Lower lobe of right lung (tissue), 2 donors: ENCODE measurements around the gene UBE2I. TPM values are rescaled to one million over a fixed set of nuclear protein-coding genes. Genes with fewer than 3 reads are reported as not detected.
A peak's percentile ranks its signal among the peaks of the same experiment; 100 is the strongest.

ENCODE experiments used
- ATAC-seq, 2 donors: fragments of 200-7000 bp; cut with Tn5 transposase; one replicate each; pipeline ENCODE4 v1.9.1; 2020 to 2022; ENCODE audit warnings: mild to moderate bottlenecking in 2 of 2, moderate library complexity in 2 of 2
- DNase-seq: peaks from one replicate; pipeline ENCODE4 v3.0.0-alpha.2; 2020
- H3K27ac ChIP-seq: fragments of 200-600 bp; one replicate; pipeline ENCODE4 v1.8.0; 2022
- H3K27me3 ChIP-seq: fragments of 200-600 bp; one replicate; pipeline ENCODE4 v1.8.0; 2022; ENCODE audit warnings: low read depth
- H3K36me3 ChIP-seq: fragments of 200-600 bp; one replicate; pipeline ENCODE4 v1.8.0; 2022; ENCODE audit warnings: mild to moderate bottlenecking
- H3K4me1 ChIP-seq: fragments of 200-600 bp; one replicate; pipeline ENCODE4 v1.8.0; 2022
- H3K4me3 ChIP-seq: fragments of 200-600 bp; one replicate; pipeline ENCODE4 v1.8.0; 2022; ENCODE audit warnings: mild to moderate bottlenecking
- H3K9me3 ChIP-seq: fragments of 200-600 bp; one replicate; pipeline ENCODE4 v1.8.0; 2022
- CTCF ChIP-seq: fragments of 200-600 bp; IDR thresholded peaks from one replicate; pipeline ENCODE4 v1.8.0; 2022; ENCODE audit warnings: antibody characterized with exemption, mild to moderate bottlenecking
- intact Hi-C: fragments of 100-400 bp; cut with DNase I; formaldehyde crosslinking; loops from one replicate; pipeline ENCODE4 v1.11.0; 2022
- long read RNA-seq: library from polyadenylated mRNA; unstranded; transcript quantifications from one replicate; pipeline ENCODE4 v2.0.0, GENCODE V29; 2021
- total RNA-seq: library from RNA; stranded (reverse); fragmentation: NEBNext Ultra II Directional; extraction: Animal tissue kit (Norgen Biotek cat#: 25700); gene quantifications from one replicate; pipeline ENCODE4 v1.2.1, GENCODE V29; 2021
- donor health status: DM: no; HTN: yes; CAD: no; lungs with severe emphysema.

Gene UBE2I
- total RNA-seq = 93.4 TPM
- long read RNA-seq, transcript UBE2I-212 (1 exons, 2,642 nt) = minor isoform, 6 of 115 reads
- long read RNA-seq, transcript UBE2I-203 (7 exons, 2,976 nt) = major isoform, 69 of 115 reads
- long read RNA-seq, partial matches to known transcripts = 4 of 115 reads
- long read RNA-seq, other reads (novel, unspliced or antisense) = 28 of 115 reads

DNA sequence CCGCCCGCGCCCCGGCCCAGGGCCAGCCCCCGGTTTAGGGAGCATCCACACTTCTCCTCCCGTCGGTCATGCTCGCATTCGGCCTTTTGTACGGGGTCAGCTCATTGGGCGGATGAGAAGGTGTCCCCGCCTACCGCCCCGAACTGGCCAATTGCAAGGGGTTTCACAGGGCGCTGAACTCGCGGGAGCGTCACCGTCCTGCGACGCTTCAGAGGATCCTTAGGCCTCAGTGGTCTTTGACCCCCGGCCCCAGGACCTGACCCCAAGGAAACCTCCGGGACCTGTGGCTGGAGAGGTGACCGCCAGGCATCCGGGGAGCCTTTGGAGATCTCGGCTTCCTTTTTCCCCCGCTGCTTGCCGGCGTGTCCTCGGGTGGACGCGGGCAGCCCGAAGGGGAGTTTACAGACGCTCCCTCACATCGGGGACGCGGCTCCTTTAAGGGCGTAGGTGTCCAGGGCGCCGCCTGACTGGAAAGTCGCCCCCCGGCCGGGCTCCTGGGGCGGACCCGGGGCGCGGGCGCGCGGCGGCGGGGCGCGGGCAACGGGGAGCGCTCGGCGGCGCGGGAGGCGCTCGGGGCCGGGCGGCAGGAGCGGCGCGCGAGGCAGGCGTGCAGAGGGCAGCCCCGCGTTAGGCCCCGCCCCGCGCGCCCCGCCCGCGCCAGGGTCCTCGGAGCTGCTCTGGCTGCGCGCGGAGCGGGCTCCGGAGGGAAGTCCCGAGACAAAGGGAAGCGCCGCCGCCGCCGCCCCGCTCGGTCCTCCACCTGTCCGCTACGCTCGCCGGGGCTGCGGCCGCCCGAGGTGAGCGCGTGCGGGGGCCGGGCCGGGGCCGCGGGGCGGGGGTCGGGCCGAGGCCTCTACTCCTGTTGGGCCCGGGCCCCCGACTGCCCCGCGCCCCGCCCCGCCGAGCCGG, at the start of gene UBE2I:
Gene UBE2I, plus strand, starts transcription at position 660 of the 909 bp plus-strand sequence. CDS start 4,395 bp downstream, outside the sequence.
- H3K27ac ChIP-seq = peak within 1 kb of the TSS; percentile 100
- peak; percentile 94 for DNase-seq
- intact Hi-C loops = no loop called here
- H3K4me1 ChIP-seq = peaks cover 28% of the 10 kb centered on the region
- peak; percentile 94 to 95 for ATAC-seq
- TF ChIP-seq CTCF = no peak
- H3K4me3 ChIP-seq = peak within 1 kb of the TSS; percentile 79
- H3K27me3 ChIP-seq = no peaks in the 10 kb centered on the region
- no peaks in the 10 kb centered on the region for H3K9me3 ChIP-seq
- peaks cover 19% of the 10 kb centered on the region for H3K36me3 ChIP-seq

DNA sequence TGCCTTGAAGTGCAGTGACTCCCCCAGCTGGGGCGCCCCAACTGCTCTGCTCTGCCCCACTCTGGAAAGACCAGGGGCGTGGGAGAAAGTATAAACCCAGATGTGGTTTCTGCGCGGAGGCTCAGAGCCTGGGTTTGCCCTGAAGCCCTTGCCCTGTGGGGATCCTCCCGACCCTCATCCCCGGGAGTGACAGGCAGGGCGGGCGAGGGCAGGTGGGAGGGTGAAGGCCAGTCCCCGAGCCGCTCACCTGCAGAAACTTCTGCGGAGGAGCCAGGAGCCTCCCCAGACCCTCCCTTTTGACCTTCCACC, 49.7 kb upstream of the UBE2I start:
- TF ChIP-seq CTCF = no peak
- Histone ChIP-seq H3K4me1 (no peaks in the 10 kb centered on the region), H3K9me3 (no peaks in the 10 kb centered on the region), H3K27me3 (peaks cover 62% of the 10 kb centered on the region), H3K27ac (no peak overlapping the region), H3K36me3 (no peaks in the 10 kb centered on the region), H3K4me3 (no peak overlapping the region)
- no peak for ATAC-seq
- DNase-seq = no peak
- intact Hi-C loops = no loop called here

- no peak overlapping the region for H3K27ac ChIP-seq
- H3K27me3 ChIP-seq = peaks cover 62% of the 10 kb centered on the region
- no peaks in the 10 kb centered on the region for H3K9me3 ChIP-seq
- no peaks in the 10 kb centered on the region for H3K4me1 ChIP-seq
- DNase-seq = no peak
- intact Hi-C loops = no loop called here
- no peak for ATAC-seq
- TF ChIP-seq CTCF = no peak
- no peak overlapping the region for H3K4me3 ChIP-seq
- H3K36me3 ChIP-seq = no peaks in the 10 kb centered on the region
Measured at GRCh38 chr16:1260101-1260680, 49.2 kb upstream of the UBE2I start.

DNA sequence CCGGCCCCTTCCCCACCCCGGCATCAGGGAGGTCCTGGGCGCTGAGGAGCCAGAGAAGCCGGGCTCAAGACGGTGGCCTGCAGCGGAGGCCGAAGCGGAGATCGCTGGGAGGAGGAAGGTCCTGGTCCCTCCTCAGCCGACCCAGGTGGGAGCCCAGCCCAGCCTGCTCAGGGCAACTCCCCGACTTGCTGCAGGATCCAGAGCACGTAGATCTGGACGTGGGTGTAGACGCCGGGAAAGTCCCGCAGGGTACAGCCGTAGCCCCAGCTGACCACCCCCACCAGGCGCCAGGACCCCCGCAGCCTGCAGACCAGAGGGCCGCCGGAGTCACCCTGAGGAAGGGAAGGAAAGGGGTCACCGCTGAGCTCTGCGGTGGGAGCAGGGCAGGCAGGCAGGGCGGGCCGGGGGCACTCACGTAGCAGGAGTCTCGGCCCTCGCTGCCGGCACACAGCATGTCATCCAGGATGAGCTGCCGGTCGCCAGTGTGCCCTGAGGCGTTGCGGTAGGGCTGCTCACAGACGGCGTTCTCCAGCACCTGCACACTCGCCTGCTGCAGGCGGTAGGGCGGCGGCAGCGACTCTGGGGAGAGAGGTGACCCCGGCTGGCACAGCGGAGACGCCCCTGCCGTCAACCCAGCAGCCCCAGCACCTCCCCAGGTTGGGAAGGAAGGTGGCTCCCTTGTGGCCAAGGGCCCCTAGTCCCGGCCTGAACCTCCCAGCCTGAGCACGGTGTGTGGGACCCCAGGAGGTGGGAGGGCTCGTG, 48.1 kb upstream of the UBE2I start:
- Histone ChIP-seq H3K4me1 (no peaks in the 10 kb centered on the region), H3K4me3 (no peak overlapping the region), H3K9me3 (no peaks in the 10 kb centered on the region), H3K27me3 (peaks cover 62% of the 10 kb centered on the region), H3K36me3 (no peaks in the 10 kb centered on the region), H3K27ac (no peak overlapping the region)
- no peak for DNase-seq
- no peak for TF ChIP-seq CTCF
- intact Hi-C loops = no loop called here
- ATAC-seq = no peak

DNA sequence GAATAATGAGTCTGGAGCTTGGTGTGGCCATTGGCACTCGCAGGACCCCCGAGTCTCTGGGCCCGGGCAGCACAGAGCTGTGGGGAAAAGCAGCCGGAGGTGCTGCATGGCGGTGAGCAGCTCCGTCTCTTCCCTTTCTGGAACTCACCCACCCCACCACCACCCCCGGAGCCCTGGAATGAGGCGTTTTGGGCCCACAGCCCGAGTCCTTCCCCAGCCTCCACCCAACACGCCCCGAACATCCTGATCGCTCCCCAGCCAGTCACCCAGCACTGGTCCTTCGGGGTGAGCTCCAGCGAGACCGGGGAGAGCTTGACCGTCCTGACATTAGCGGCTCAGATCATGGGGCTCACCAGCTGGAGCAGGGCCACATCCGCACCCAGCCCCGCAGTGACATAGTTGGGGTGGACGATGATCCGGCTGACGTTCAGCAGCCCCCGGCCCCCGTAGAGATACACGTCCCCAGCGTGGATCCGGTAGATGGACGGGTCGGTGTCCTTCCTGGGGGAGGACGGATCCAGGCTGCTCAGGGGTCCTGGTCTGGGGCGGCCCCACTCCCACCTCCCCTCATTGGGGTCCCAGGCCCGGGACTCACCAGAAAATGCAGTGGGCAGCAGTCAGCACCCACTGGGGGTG, 47.1 kb upstream of the UBE2I start:
- intact Hi-C loops = no loop called here
- no peaks in the 10 kb centered on the region for H3K4me1 ChIP-seq
- no peak overlapping the region for H3K27ac ChIP-seq
- no peak overlapping the region for H3K4me3 ChIP-seq
- peaks cover 58% of the 10 kb centered on the region for H3K27me3 ChIP-seq
- DNase-seq (no peak), ATAC-seq (no peak)
- no peaks in the 10 kb centered on the region for H3K36me3 ChIP-seq
- no peak for TF ChIP-seq CTCF
- H3K9me3 ChIP-seq = no peaks in the 10 kb centered on the region
